ENCODE results near the gene MIGA2.

DNA sequence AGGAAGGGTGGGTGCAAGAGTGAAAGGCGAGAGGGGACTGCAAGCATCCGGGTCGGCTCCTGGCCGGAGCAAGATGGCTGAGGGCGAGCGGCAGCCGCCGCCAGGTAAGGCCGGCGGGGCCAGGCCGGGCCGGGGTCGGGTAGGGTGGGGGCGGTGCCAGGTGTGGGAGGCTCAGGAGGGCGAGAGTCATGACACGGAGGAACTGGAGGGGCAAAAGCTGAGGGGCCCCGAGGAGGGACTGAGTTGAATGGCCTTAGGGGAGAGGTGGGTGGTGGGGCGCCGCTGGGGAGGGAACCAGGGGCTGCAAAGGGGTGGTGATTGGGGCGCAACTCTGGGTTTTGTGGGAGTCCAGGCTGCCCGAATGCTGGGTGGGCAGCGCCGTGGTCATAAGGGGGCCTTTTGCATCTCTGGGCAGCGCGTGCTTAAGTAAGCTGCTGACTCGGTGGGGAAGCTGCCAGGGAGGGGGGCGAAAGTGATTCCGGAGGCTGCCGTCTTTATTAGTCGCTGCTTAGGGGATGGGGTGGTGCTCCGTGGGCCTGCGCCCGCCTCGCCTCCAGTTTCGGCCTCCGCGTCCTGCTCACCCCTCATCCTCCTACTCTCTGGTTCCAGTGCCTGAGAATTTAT is 75.2 kb downstream of the MIGA2 start:
- TF ChIP-seq, protein P1, sequence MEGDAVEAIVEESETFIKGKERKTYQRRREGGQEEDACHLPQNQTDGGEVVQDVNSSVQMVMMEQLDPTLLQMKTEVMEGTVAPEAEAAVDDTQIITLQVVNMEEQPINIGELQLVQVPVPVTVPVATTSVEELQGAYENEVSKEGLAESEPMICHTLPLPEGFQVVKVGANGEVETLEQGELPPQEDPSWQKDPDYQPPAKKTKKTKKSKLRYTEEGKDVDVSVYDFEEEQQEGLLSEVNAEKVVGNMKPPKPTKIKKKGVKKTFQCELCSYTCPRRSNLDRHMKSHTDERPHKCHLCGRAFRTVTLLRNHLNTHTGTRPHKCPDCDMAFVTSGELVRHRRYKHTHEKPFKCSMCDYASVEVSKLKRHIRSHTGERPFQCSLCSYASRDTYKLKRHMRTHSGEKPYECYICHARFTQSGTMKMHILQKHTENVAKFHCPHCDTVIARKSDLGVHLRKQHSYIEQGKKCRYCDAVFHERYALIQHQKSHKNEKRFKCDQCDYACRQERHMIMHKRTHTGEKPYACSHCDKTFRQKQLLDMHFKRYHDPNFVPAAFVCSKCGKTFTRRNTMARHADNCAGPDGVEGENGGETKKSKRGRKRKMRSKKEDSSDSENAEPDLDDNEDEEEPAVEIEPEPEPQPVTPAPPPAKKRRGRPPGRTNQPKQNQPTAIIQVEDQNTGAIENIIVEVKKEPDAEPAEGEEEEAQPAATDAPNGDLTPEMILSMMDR (IDR thresholded peaks at IDR 0.05; ENCODE audit: insufficient read depth, low read depth, low read length) = no peak
- TF ChIP-seq EZH2 (IDR thresholded peaks at IDR 0.05; ENCODE audit: insufficient read depth, low read length) = no peak

Data from astrocyte (in vitro differentiated cells and primary cell).